Ascending aorta (tissue), 2 donors: ENCODE results near the gene SURF4. TPM values are rescaled to one million over a fixed set of nuclear protein-coding genes. Genes with fewer than 3 reads are reported as not detected.

Experiments used
- DNase-seq, 2 donors: peaks; one replicate each; pipeline ENCODE4 v3.0.0-alpha.2; 2019; ENCODE audit warnings: low spot score in 2 of 2
- H3K27ac ChIP-seq, 2 donors: fragments of 200-600 bp; sonication (generic); one replicate each; pipeline ENCODE4 v1.5.1; 2016 to 2017; ENCODE audit warnings: mild to moderate bottlenecking in 1 of 2
- H3K27me3 ChIP-seq: fragments of 200-600 bp; sonication (generic); one replicate; pipeline ENCODE4 v1.5.1; 2017
- H3K36me3 ChIP-seq, 2 donors: fragments of 200-600 bp; sonication (generic); one replicate each; pipeline ENCODE4 v1.5.1; 2016
- H3K4me1 ChIP-seq, 2 donors: fragments of 200-600 bp; sonication (generic); one replicate each; pipeline ENCODE4 v1.5.1; 2016 to 2017; ENCODE audit warnings: mild to moderate bottlenecking in 1 of 2
- H3K4me3 ChIP-seq, 2 donors: fragments of 200-600 bp; sonication (generic); one replicate each; pipeline ENCODE4 v1.5.1; 2016 to 2017; ENCODE audit warnings: mild to moderate bottlenecking in 1 of 2
- H3K9me3 ChIP-seq, 2 donors: fragments of 200-600 bp; sonication (generic); one replicate each; pipeline ENCODE4 v1.5.1; 2016
- intact Hi-C: fragments of 100-400 bp; cut with DNase I; formaldehyde crosslinking; loops from one replicate; pipeline ENCODE4 v1.15.1; 2023
- total RNA-seq: library from RNA; depleted of rRNA; stranded (reverse); fragments of >200 nt; gene quantifications from one replicate; pipeline ENCODE4 v1.1.0, GENCODE V29; 2016
- TF ChIP-seq, protein P1 (sequence below), 3 experiments: fragments of 200-600 bp in 2 of 3; fragments of 450-650 bp in 1 of 3; sonication (generic) in 2 of 3; IDR thresholded peaks; one replicate each; pipeline ENCODE4 v1.5.1; 2016 to 2019; ENCODE audit warnings: antibody characterized with exemption in 3 of 3, mild to moderate bottlenecking in 1 of 3, moderate library complexity in 1 of 3

The SURF4 gene
- total RNA-seq, 1 donor from 2014 or later = 161 TPM

DNA sequence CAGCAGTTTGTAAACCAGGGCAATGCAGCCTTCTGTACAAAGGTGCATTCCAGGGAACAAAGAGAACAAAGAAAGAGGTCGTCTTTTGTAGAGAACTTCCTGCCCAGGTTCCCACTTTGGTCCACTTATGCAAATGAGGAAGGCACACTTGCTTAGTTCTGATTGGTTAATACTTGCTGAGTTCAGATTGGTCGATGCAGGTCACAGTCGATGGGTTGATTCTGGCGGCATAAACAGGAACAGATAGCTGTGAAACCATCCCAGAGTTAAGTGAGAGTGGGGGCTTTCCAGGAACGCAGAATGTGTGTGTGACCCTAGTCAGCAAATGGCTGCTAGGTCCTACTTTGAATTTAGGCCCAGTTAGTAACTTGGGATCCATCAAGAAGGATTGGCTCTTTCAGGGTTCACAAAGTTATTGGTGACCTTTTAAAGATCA is 44.5 kb upstream of the SURF4 start:
- Histone ChIP-seq H3K9me3 (no peaks in the 10 kb centered on the region), H3K27ac (no peak overlapping the region), H3K4me3 (no peak overlapping the region), H3K36me3 (peaks cover 0 to under 1% of the 10 kb centered on the region in 2 donors), H3K4me1 (peaks cover 0 to 21% of the 10 kb centered on the region in 2 donors), H3K27me3 (no peaks in the 10 kb centered on the region)
- TF ChIP-seq, protein P1, sequence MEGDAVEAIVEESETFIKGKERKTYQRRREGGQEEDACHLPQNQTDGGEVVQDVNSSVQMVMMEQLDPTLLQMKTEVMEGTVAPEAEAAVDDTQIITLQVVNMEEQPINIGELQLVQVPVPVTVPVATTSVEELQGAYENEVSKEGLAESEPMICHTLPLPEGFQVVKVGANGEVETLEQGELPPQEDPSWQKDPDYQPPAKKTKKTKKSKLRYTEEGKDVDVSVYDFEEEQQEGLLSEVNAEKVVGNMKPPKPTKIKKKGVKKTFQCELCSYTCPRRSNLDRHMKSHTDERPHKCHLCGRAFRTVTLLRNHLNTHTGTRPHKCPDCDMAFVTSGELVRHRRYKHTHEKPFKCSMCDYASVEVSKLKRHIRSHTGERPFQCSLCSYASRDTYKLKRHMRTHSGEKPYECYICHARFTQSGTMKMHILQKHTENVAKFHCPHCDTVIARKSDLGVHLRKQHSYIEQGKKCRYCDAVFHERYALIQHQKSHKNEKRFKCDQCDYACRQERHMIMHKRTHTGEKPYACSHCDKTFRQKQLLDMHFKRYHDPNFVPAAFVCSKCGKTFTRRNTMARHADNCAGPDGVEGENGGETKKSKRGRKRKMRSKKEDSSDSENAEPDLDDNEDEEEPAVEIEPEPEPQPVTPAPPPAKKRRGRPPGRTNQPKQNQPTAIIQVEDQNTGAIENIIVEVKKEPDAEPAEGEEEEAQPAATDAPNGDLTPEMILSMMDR (IDR thresholded peaks at IDR 0.05) = no peak
- no peak for DNase-seq
- intact Hi-C loops = no loop called here

DNA sequence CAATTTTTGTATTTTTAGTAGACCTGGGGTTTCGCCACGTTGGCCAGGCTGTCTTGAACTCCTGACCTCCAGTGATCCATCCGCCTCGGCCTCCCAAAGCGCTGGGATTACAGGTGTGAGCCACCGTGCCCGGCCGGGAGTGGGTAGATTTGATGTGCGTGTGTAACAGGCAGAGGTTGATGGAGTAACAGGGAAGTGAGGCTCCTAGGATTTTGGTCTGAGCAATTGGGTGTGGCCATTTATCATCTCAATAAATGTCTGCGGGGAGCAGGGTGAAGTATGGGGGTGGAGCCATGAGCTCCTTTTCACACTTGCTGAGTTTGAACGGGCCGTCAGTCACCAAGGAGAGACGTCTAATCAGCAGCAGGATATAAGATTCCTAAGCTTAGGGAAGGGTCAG is 43.1 kb upstream of the SURF4 start:
- TF ChIP-seq, protein P1 (IDR thresholded peaks at IDR 0.05) = no peak
- H3K27me3 ChIP-seq = no peaks in the 10 kb centered on the region
- H3K4me1 ChIP-seq = peaks cover 0 to 21% of the 10 kb centered on the region in 2 donors
- no peak overlapping the region for H3K27ac ChIP-seq
- no peak for DNase-seq
- H3K9me3 ChIP-seq = no peaks in the 10 kb centered on the region
- peaks cover 0 to 14% of the 10 kb centered on the region in 2 donors for H3K36me3 ChIP-seq
- intact Hi-C loops = loop anchor here (2.0 to 5.0 kb wide), 3 partner anchors 40 to 62 kb away; partner anchors contain the start of genes CACFD1, SLC2A6, SURF1 and SURF2
- H3K4me3 ChIP-seq = no peak overlapping the region

DNA sequence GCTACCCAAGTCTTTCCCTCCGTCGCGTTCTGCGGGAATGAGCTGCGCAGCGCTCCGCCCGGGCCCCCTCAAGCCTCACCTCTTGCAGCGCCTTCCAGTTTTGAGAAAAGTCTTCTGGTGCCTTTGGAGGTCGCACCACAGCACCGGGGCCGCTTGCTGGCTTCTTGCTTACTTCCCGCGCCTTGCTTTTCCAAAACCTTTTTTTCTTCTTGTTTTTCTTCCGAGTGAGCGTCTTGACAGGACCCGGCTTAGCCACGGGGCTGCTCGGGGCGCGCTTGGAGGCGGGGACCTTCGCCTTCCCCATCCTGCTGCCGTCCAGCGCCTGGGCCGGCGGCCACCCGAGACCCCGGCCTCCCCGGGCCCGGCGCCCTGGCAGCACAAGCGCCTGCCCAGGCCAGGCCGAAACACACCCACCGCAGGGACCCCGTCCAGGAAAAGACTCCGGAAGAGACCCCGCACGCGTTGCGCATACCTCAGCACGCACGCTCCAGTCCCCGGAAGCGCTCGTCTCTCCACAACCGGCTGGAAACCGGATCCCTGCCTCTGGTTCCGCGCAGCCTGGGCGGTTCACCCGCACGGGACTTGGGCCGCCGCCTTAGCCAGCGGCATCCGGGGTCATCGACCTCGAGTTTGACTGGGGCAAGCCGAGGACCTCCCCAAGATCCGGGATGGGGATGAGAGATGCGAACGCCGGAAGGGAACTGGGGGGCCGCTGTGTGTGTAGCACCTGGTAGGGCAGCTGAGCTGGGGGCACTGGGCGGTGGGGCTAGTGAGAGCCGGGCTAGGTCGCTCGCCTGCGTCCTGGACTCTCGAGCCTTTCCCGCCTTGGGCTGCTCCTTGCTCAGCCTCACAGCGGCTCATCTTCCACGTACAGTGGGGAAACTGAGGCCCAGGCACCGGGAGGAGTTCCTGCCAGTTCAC is 41.9 kb upstream of the SURF4 start, which contains the start of gene REXO4:
REXO4 (minus strand) TSS at position 470 of the 921 bp plus-strand sequence; CDS start at position 304, 166 bp downstream.
- peaks cover 0 to 21% of the 10 kb centered on the region in 2 donors for H3K4me1 ChIP-seq
- H3K9me3 ChIP-seq = no peaks in the 10 kb centered on the region
- H3K27ac ChIP-seq = peak within 1 kb of the TSS; percentile 78
- TF ChIP-seq, protein P1 (IDR thresholded peaks at IDR 0.05) = no peak
- DNase-seq = peak; percentile 21 to 91
- H3K4me3 ChIP-seq = peak within 1 kb of the TSS; percentile 79 to 91
- intact Hi-C loops = loop anchor here (1.0 to 5.0 kb wide), 4 partner anchors 41 to 61 kb away; partner anchors contain the start of genes CACFD1, SLC2A6, STKLD1 and SURF1
- H3K36me3 ChIP-seq = peaks cover 10 to 25% of the 10 kb centered on the region in 2 donors
- H3K27me3 ChIP-seq = no peaks in the 10 kb centered on the region

DNA sequence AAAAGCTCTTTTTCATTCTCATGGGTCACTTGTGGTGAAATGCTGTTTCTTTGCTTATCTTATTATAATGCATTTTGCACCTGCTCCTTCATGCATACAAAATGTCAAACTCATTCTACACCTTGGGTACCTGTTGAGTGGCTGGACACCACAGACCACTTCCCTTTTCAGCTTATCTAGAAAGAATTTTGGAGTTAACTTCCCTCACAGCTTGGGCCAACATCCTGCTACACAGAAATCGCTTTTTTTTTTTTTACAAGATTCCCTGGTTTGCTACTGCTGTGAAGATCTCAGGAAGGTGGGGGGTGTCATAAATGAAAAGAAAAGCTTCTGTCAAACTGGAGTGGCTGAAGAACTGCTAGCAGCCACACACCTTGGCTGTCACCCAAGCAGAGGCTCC is 39.3 kb upstream of the SURF4 start:
- TF ChIP-seq, protein P1 (IDR thresholded peaks at IDR 0.05) = no peak
- H3K27me3 ChIP-seq = no peaks in the 10 kb centered on the region
- no peak for DNase-seq
- H3K9me3 ChIP-seq = no peaks in the 10 kb centered on the region
- H3K4me1 ChIP-seq = peaks cover 0 to 21% of the 10 kb centered on the region in 2 donors
- H3K27ac ChIP-seq = no peak overlapping the region
- H3K36me3 ChIP-seq = peaks cover 36 to 51% of the 10 kb centered on the region in 2 donors
- intact Hi-C loops = loop anchor here (5.0 kb wide), 1 partner anchor 58 kb away; the partner anchor contains the start of genes SURF1 and SURF2
- H3K4me3 ChIP-seq = no peak overlapping the region

DNA sequence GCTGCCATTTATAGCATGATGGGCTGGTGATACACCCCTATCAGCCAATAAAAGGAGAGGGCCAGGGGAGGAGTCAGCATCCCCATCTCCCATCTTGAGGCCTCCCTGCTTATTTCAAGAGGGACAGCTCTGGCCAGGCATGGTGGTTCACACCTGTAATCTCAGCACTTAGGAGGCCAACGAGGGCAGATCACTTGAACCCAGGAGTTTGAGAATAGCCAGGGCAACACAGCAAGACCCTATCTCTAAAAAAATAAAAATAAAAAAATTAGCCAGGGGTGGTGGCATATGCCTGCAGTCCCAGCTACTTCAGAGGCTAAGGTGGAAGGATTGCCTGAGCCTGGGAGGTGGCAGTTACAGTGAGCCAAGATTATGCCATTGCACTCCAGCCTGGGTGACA is 32.2 kb upstream of the SURF4 start:
- H3K36me3 ChIP-seq = peaks cover 56 to 79% of the 10 kb centered on the region in 2 donors
- H3K9me3 ChIP-seq = no peaks in the 10 kb centered on the region
- H3K27ac ChIP-seq = no peak overlapping the region
- H3K4me3 ChIP-seq = no peak overlapping the region
- no peak for DNase-seq
- H3K27me3 ChIP-seq = no peaks in the 10 kb centered on the region
- no peaks in the 10 kb centered on the region for H3K4me1 ChIP-seq
- TF ChIP-seq, protein P1 (IDR thresholded peaks at IDR 0.05) = no peak
- intact Hi-C loops = loop anchor here (5.0 kb wide), 1 partner anchor 319 kb away; no protein-coding TSS in a partner anchor
